T-helper 1 cell treated with Interleukin-12 subunit alpha and Interleukin-12 subunit beta and Interleukin-4 antibody, amounts not matched to agents 30 μg/mL and 1 μg/mL, for 36 hours (primary cell): ENCODE results near the gene HPCAL1.

ENCODE experiments used
- H3K27ac Mint-ChIP-seq: one replicate; pipeline ENCODE4 v1.8.0; 2021; ENCODE audit warnings: mild to moderate bottlenecking, mixed read lengths
- H3K27me3 Mint-ChIP-seq: one replicate; pipeline ENCODE4 v1.8.0; 2021; ENCODE audit warnings: low read depth, mixed read lengths
- H3K36me3 Mint-ChIP-seq: one replicate; pipeline ENCODE4 v1.8.0; 2021; ENCODE audit warnings: low read depth, mixed read lengths
- H3K4me1 Mint-ChIP-seq: one replicate; pipeline ENCODE4 v1.8.0; 2021; ENCODE audit warnings: low read depth, mixed read lengths
- H3K4me3 Mint-ChIP-seq: one replicate; pipeline ENCODE4 v1.8.0; 2021; ENCODE audit warnings: mild to moderate bottlenecking, moderate library complexity, mixed read lengths
- H3K9me3 Mint-ChIP-seq: one replicate; pipeline ENCODE4 v1.8.0; 2021; ENCODE audit warnings: mixed read lengths

The HPCAL1 gene

DNA sequence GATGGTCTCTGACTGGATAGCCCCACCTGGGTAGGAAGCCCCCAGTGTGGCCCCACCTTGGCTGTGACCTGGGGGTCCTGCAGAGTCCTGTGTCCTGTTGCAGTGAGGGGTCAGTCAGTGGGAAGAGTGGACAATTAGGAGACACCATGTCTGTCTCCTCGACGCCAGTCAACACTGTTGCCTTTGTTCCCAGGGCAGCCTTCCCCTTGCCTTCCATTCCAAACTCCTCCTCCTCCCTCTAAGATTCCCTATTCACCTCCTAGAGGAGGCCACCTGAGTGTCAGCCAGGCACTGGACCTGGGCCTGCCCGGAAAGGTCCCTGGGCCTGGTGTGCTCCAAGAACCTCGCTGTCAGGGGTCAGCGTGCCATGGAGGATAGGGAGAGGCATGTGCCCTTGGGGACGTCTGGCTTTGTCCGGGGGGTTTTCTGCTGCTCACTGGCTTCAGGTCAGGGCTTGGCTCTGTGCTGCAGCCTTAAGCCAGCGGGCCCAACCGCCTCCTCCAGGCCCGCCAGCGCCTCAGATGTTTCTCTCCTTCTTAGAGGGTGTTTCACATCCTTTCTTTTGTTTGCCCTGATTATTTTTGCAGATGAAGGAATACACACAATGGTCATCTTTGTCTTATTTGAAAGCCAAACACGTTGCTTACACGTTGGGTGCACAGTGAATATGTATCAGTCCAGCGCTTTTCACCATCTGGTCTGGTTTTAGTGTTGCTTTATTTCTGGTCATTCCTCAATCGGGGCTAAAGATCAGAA lies 68.9 kb downstream of the HPCAL1 start:
- Mint-ChIP-seq H3K4me3 (no peak overlapping the region), H3K27me3 (no peaks in the 10 kb centered on the region), H3K27ac (no peak overlapping the region), H3K9me3 (no peaks in the 10 kb centered on the region), H3K36me3 (peaks cover 3% of the 10 kb centered on the region), H3K4me1 (peaks cover 8% of the 10 kb centered on the region)

DNA sequence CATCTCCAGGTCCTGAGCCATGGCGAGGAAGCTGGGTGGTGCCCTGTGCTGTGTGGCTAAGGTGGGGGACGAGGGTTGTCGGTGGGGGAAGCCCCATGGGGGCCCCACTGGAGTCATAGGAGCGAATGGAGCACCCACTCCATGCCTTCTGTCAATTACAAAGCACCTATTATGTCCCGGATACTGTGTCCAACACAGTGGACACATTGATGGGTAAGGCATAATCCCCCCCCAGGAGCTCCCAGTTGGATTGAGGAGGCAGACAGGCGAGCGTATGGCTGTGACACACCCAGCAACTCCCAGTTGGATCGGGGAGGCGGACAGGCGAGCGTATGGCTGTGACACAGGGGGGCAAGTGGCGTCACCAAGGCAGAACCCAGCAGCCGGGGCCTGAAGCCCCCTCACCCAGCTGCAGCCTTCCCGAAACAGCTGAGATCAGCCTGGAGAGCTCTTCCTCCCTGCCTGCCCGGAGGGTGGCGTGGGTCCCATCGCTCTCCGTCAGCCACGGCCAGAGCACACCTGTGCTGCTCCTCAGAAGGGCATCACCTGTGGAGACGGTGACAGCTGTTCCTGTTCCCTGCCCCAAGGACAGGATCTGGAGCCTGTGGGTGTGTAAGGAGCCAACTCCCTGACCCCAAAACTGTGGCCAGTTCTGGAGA lies 69.6 kb downstream of the HPCAL1 start:
- Mint-ChIP-seq H3K4me3 (no peak overlapping the region), H3K27ac (no peak overlapping the region), H3K9me3 (no peaks in the 10 kb centered on the region), H3K36me3 (peaks cover 3% of the 10 kb centered on the region), H3K4me1 (peaks cover 8% of the 10 kb centered on the region), H3K27me3 (no peaks in the 10 kb centered on the region)

DNA sequence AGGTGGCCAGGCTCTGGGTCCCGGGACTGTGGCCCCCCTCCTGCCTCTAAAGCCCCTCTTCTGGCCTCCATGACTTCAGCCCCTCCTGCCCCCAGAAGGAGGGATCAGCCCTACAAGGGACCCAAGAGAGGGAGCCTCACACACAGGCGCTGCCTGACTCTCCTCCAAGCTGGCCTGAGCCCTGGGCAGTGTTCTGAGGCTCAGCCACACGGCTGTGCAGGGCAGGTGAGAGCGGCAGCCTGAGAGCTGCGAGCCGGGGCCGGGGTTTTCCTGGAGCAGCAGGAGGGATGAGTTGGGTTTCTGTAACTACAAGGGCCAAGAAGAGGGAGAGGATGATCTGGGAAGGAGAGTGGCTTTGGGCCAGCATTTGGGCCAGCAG lies 70.1 kb downstream of the HPCAL1 start:
- no peak overlapping the region for H3K4me3 Mint-ChIP-seq
- H3K4me1 Mint-ChIP-seq = peaks cover 9% of the 10 kb centered on the region
- no peak overlapping the region for H3K27ac Mint-ChIP-seq
- H3K9me3 Mint-ChIP-seq = no peaks in the 10 kb centered on the region
- peaks cover 3% of the 10 kb centered on the region for H3K36me3 Mint-ChIP-seq
- no peaks in the 10 kb centered on the region for H3K27me3 Mint-ChIP-seq

DNA sequence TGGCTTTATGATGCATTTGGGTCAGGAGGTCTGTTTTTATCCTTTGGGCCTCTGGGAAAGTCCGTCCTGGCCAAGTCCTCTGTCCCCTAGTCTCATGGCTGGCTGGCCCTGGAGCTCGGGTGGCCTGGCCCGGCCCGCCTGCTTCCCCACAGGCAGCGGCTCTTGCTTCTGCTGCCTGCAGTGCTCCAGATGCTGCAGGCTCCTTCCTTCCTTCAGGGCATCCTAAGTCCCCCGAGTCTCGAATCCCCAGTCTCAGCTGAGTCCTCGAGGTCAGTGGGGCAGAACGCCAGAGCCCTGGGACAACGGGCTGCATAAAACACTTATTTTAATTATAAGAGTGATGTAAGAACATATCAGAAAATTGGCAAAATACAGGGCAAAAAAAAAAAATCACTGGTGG lies 71.2 kb downstream of the HPCAL1 start:
- Mint-ChIP-seq H3K9me3 (no peaks in the 10 kb centered on the region), H3K27ac (no peak overlapping the region), H3K4me1 (peaks cover 20% of the 10 kb centered on the region), H3K4me3 (no peak overlapping the region), H3K27me3 (no peaks in the 10 kb centered on the region), H3K36me3 (peaks cover 3% of the 10 kb centered on the region)

DNA sequence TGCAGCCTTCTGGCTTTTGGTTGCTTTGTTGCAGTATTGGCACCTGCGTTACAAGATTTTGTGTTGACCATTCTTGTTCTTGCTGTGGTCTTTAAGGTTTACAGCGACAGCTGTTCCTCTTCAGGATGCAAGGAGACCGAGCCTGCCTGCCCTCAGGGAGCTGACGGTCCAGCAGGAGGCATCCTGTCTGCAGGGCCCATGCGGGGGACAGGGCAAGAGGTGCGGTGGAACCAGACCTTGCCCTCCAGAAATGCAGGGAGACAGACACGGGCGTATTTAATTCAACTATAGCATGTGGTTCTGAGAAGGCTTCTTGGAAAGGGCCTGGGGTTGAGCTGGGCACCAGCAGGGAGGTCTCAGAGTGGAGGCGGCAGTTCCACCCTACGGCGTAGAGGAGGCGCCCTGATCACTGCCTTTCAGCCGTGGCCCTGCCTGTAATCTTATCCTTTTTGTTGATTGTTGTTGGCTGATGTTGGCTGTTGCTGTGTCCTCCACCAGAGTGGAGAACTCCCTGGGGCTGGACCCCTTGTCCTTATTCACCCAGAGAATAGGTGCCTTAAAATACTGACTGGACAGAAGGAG lies 71.7 kb downstream of the HPCAL1 start:
- no peak overlapping the region for H3K27ac Mint-ChIP-seq
- peaks cover 3% of the 10 kb centered on the region for H3K36me3 Mint-ChIP-seq
- no peaks in the 10 kb centered on the region for H3K27me3 Mint-ChIP-seq
- H3K4me1 Mint-ChIP-seq = peaks cover 24% of the 10 kb centered on the region
- H3K9me3 Mint-ChIP-seq = no peaks in the 10 kb centered on the region
- no peak overlapping the region for H3K4me3 Mint-ChIP-seq

DNA sequence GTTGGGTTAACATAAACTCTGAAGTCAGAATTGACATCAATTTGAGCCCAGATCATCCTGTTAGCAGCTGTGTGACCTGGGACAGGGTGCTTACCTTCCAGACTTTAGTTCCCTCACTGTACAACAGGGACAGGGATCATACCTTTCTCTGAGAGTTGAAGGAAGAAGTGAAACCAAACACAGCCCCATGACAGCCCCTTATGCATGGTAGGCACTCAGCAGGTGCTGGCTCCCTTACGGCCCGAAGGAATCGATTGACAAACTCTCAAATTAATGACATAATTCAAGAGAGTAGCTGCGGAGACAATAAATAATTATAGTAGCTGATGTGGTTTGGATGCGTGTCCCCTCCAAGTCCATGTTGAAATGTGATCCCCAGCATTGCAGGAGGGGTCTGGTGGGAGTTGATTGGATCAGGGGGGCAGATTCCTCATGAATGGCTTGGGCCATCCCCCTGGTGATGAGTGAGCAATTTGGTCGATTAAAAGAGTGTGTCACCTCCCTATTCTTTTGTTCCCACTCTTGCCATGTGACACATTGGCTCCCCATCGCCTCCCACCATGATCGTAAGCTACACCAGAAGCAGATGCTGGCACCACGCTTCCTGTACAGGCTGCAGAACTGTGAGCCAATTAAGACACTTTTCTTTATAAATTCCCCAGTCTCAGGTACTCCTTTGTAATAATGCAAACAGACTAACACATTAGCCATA lies 73.0 kb downstream of the HPCAL1 start:
- no peaks in the 10 kb centered on the region for H3K9me3 Mint-ChIP-seq
- no peak overlapping the region for H3K4me3 Mint-ChIP-seq
- H3K36me3 Mint-ChIP-seq = peaks cover 3% of the 10 kb centered on the region
- no peaks in the 10 kb centered on the region for H3K27me3 Mint-ChIP-seq
- H3K27ac Mint-ChIP-seq = no peak overlapping the region
- H3K4me1 Mint-ChIP-seq = peaks cover 36% of the 10 kb centered on the region

DNA sequence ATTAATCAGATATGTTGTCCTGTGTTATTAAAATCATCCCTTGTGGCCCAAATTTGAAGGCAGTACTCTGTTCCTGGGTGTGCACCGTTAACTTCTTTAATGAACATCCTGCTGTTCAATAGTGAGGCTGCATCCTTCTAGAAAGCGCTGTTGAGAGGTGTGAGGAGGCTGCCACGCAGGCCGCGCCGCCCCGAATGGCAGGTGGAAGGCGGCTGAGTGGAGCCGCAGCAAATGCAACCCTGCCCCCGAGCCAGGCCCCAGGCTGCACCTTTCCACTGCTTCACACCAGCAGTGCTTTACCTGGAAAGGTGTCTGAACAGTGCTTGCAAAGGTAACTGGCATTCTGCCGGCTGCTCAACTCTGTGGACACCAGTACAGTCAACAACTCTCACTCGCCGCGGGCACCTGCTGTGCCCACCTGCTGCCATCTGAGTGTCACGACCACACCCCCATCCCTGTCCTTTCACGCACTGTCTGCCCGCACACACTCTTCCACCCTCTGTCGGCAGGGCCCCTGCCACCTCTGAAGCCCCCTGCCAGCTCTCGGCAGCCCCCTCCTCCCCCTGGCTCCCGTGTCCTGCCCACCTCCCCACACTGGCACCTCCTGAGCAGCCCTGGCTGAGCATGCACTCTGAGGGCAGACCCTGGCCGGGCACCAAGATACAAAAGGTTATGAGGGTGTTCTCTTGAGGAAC lies 74.5 kb downstream of the HPCAL1 start:
- peaks cover 48% of the 10 kb centered on the region for H3K4me1 Mint-ChIP-seq

DNA sequence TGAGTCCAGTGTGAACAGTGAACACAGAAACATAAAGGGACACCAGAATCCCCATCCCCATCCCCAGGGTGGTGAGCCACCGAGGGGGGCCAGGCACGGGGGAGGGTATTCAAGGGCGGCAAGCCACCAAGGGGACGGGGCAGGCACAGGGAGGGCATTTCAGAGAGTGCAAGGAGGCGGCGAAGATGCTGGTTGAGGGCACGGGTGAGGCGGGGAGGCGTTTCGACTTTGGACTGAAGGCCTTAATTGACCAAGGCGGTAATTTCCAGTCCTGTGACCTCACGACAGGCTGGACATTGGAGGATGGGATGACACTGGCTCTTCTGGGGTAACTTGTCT lies 75.0 kb downstream of the HPCAL1 start:
- Mint-ChIP-seq H3K27me3 (no peaks in the 10 kb centered on the region), H3K27ac (no peak overlapping the region), H3K9me3 (no peaks in the 10 kb centered on the region), H3K36me3 (peaks cover 3% of the 10 kb centered on the region), H3K4me3 (no peak overlapping the region), H3K4me1 (peaks cover 51% of the 10 kb centered on the region)

More for the DNA sequence above, 74.5 kb downstream of the HPCAL1 start:
- Mint-ChIP-seq H3K27me3 (no peaks in the 10 kb centered on the region), H3K4me3 (no peak overlapping the region), H3K27ac (no peak overlapping the region), H3K36me3 (peaks cover 3% of the 10 kb centered on the region), H3K9me3 (no peaks in the 10 kb centered on the region)

DNA sequence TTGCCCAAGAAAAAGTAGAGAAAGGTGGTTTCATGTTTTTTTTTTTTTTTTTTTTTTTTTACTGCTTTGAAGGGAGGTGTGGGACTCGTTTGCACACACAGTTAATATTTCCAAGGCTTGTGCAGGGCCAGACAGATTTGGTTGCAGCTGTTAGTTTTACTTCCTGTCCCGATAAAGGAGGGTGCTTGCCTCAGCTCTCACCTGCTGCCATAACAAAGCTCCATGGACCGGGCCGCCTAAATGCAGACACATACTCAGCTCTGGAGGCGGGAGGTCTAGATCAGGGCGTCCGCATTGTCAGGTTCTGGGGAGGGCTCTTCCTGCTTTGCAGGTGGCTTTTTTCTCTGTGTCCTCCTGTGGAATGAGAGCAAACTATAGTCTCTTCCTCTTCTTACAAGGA lies 75.5 kb downstream of the HPCAL1 start:
- Mint-ChIP-seq H3K9me3 (no peaks in the 10 kb centered on the region), H3K36me3 (peaks cover 3% of the 10 kb centered on the region), H3K4me1 (peaks cover 55% of the 10 kb centered on the region), H3K27me3 (no peaks in the 10 kb centered on the region), H3K4me3 (no peak overlapping the region), H3K27ac (no peak overlapping the region)

DNA sequence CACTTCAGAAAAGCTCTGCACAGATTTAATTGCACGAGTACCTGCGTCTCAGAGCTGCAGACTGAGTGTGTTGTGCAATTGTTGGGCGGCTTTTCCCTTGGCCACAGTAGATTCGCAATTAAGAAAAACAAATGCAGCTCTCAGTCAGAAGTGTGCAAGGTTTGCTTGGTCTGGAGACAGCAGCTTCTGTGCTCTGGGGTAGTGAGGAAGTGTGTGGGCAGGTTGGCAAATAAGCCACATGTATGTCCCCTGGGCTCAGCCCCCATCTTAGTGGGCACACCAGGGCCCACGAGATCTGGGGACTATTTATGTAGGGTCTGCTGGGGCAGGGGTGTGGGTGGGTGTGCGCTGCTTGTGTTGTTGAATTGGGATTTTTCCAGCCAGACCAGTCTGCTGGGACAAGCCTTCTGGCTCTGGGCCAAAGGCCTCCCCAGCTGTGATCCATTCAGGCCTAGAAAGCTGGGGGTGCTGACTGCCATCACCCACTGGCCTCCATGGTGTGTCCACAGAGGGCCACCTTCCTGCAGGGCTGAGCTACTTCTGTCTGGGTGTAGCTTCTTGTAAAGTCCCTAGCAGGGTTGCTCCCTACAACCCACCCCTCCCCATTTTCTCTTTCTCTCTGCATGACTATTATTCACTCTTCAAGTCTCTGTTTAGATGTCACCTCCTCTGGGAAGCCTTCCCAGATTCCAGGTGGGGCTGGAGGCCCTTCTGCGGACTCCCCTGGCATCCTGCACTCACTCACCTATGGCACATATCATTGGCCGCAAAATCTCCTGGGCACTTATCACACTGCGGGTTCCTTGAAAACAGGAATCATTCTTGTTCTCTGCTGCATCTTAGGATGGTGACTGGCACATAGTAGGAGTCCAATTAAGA lies 77.6 kb downstream of the HPCAL1 start:
- H3K4me1 Mint-ChIP-seq = peaks cover 58% of the 10 kb centered on the region
- peaks cover 3% of the 10 kb centered on the region for H3K36me3 Mint-ChIP-seq
- no peaks in the 10 kb centered on the region for H3K9me3 Mint-ChIP-seq
- no peak overlapping the region for H3K27ac Mint-ChIP-seq
- H3K27me3 Mint-ChIP-seq = no peaks in the 10 kb centered on the region
- no peak overlapping the region for H3K4me3 Mint-ChIP-seq

DNA sequence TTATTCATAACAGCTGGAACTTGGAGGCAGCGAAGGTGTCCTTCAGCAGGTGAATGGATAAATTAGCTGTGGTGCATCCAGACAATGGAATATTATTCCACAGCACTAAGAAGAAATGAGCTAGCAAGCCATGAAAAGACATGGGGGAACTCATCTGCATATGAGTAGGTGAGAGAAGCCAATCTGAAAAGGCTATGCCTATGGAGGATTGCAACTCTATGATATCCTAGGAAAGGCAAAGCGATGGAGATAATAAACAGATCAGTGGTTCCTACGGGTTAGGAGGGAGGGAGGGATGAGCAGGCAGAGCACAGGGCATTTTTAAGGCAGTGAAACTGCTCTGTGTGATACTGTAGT lies 79.3 kb downstream of the HPCAL1 start:
- Mint-ChIP-seq H3K27me3 (no peaks in the 10 kb centered on the region), H3K9me3 (no peaks in the 10 kb centered on the region), H3K27ac (no peak overlapping the region), H3K4me3 (peak overlapping the region; percentile 15), H3K4me1 (peaks cover 57% of the 10 kb centered on the region), H3K36me3 (no peaks in the 10 kb centered on the region)

DNA sequence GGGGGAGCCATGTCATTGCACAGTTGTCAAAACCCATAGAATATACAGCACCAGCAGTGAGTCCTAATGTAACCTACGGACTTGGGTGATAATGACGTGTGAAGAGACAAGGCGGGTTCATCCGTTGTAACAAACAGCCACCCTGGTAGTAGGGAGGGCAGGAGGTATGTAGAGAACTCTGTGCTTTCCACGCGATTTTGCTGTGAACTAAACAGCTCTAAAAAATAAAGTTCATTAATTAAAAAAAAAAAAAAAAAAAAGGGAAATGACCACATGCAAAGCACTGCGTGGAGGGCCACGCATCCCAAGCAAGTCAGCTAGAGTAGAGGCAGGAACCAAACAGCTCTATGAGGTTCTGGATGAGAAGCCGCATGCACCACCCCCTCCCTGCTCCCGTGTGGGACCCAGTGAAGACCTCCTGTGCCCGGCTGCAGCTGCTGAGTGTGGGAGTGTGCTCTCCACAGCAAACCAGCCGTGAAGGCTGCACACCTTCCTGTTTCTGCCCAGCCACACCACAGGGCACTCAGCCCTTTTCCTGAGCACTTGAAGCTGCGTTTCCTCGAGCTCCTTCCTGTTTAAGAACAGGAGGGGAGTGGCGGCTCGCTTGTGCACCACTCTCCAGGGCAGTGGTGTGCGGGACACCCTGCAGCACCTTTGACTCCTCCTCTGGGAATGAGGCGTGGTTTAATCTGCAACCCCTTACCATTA lies 79.8 kb downstream of the HPCAL1 start:
- Mint-ChIP-seq H3K36me3 (no peaks in the 10 kb centered on the region), H3K4me1 (peaks cover 58% of the 10 kb centered on the region), H3K27ac (peak overlapping the region; percentile 45), H3K4me3 (peak overlapping the region; percentile 21), H3K9me3 (no peaks in the 10 kb centered on the region), H3K27me3 (no peaks in the 10 kb centered on the region)

DNA sequence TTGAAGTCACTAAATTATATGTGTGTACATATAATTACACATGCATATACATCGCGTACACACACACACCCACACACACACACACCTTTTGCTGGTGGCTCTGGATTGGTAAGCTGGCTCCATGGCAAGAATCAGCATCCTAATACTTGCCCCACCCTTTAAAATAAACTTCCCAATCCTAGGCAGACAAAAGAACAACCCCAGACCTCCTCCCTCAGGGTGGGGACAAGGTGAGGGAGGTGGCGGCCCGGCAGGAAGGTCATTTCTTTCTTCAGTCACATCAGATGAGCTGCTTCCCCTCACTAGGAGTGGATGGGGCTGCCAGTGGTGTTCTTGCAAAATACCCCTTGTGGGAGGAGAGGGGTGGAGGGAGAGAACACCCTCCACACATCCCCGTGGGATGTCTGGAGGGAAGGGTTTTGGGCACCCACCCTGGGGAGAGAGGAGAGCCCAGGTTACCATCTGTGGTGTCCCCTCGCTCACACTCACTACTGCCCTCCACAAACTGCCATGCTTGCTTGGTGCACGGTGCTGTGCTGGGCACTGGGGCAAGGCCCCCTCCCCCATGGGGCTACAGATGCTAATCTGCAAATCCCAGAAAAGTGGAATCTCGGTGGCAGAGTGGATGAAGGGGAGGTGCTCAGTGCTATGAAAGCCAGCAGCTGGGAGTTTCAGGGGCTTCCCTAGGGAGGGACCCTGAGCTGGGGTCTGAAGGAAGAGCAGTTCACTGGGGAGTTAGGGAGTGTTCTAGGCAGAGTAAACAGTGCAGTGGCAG lies 81.4 kb downstream of the HPCAL1 start:
- H3K27me3 Mint-ChIP-seq = no peaks in the 10 kb centered on the region
- H3K27ac Mint-ChIP-seq = no peak overlapping the region
- no peaks in the 10 kb centered on the region for H3K36me3 Mint-ChIP-seq
- peaks cover 51% of the 10 kb centered on the region for H3K4me1 Mint-ChIP-seq
- no peak overlapping the region for H3K4me3 Mint-ChIP-seq
- H3K9me3 Mint-ChIP-seq = no peaks in the 10 kb centered on the region
